Type B pancreatic cell (in vitro differentiated cells): Measurements from ENCODE around the gene ZNF593OS. TPM values are rescaled to one million over a fixed set of nuclear protein-coding genes. Genes with fewer than 3 reads are reported as not detected.

Experiments used
- DNase-seq: peaks from one replicate; pipeline ENCODE4 v3.0.0; 2021; ENCODE audit warnings: mixed read lengths; ENCODE audit not compliant: unreplicated experiment; ENCODE audit errors: extremely low spot score
- H3K27ac Mint-ChIP-seq: 2 replicates; pipeline ENCODE4 v1.8.0; 2021; ENCODE audit warnings: mild to moderate bottlenecking, mixed read lengths
- H3K27me3 Mint-ChIP-seq: 2 replicates; pipeline ENCODE4 v1.8.0; 2021; ENCODE audit warnings: mixed read lengths
- H3K36me3 Mint-ChIP-seq: 2 replicates; pipeline ENCODE4 v1.8.0; 2021; ENCODE audit warnings: mixed read lengths
- H3K4me1 Mint-ChIP-seq: one replicate; pipeline ENCODE4 v1.8.0; 2021; ENCODE audit warnings: mixed read lengths; ENCODE audit not compliant: unreplicated experiment
- H3K4me3 Mint-ChIP-seq: 2 replicates; pipeline ENCODE4 v1.8.0; 2021; ENCODE audit warnings: mild to moderate bottlenecking, mixed read lengths
- H3K9me3 Mint-ChIP-seq: 2 replicates; pipeline ENCODE4 v1.8.0; 2021; ENCODE audit warnings: mixed read lengths
- total RNA-seq: library from RNA; stranded (reverse); gene quantifications from 2 replicates; pipeline ENCODE4 v1.2.1, GENCODE V29; 2021; ENCODE audit warnings: low replicate concordance
- TF ChIP-seq, protein P1 (sequence below): fragments of 200-600 bp; sonication (generic); conservative IDR thresholded peaks from 2 replicates; pipeline ENCODE4 v1.5.0; 2021; ENCODE audit warnings: antibody characterized with exemption, mild to moderate bottlenecking

The ZNF593OS gene
- total RNA-seq, 1 donor from 2014 or later = not detected

DNA sequence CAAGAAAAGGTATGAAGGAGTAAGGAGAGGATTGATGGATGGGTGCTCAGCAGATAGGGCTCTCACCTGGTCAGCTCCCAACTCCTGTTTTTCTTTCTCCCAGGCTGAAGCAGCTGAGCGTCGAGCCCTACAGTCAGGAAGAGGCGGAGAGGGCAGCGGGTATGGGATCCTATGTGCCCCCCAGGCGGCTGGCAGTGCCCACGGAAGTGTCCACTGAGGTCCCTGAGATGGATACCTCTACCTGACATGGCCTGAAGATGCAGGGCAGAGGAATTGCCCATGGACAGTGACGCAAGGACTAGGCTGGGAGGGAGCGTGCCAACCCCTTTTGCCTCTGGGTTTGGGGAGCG lies 1.2 kb downstream of the ZNF593OS start:
- DNase-seq = no peak
- Mint-ChIP-seq H3K27me3 (no peaks in the 10 kb centered on the region), H3K4me3 (peak overlapping the region; percentile 90), H3K27ac (peak overlapping the region; percentile 90), H3K4me1 (peaks cover 16% of the 10 kb centered on the region), H3K9me3 (no peaks in the 10 kb centered on the region), H3K36me3 (no peaks in the 10 kb centered on the region)
- TF ChIP-seq, protein P1, sequence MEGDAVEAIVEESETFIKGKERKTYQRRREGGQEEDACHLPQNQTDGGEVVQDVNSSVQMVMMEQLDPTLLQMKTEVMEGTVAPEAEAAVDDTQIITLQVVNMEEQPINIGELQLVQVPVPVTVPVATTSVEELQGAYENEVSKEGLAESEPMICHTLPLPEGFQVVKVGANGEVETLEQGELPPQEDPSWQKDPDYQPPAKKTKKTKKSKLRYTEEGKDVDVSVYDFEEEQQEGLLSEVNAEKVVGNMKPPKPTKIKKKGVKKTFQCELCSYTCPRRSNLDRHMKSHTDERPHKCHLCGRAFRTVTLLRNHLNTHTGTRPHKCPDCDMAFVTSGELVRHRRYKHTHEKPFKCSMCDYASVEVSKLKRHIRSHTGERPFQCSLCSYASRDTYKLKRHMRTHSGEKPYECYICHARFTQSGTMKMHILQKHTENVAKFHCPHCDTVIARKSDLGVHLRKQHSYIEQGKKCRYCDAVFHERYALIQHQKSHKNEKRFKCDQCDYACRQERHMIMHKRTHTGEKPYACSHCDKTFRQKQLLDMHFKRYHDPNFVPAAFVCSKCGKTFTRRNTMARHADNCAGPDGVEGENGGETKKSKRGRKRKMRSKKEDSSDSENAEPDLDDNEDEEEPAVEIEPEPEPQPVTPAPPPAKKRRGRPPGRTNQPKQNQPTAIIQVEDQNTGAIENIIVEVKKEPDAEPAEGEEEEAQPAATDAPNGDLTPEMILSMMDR = no peak

DNA sequence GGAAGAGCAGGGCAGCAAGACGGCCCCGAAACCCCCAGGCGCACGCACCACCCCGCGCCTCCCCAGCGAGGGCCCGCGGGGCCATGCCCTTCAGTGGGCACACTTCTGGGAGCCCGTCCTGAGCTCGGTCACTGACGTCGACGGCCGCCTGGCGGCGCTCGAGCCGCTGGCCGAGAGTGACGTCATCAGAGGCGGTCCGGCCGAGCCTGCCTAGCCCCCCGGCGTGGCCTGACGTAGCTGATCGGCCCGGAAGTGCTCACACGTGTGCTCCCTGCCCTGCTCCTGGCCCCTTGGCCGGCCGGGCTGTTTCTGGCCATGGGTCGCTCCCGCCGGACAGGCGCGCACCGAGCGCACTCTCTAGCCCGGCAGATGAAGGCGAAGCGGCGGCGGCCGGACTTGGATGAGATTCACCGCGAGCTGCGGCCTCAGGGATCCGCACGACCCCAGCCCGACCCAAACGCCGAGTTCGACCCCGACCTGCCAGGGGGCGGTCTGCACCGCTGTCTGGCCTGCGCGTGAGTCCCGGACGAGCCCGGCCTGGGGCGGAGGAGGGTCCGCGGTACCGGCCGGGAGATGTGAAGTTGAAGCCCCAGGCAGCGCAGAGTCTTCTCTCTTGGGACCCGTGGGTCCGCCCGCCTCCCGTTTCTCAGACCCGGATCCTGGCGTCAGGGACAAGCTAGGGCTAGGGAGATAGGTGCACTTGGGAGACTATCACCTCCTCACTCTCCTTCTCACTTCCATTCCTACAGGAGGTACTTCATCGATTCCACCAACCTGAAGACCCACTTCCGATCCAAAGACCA lies 1.8 kb downstream of the ZNF593OS start, which contains the start of gene ZNF593:
ZNF593 (plus strand) TSS at position 240 of the 803 bp plus-strand sequence; CDS start at position 316, 76 bp downstream.
- no peaks in the 10 kb centered on the region for H3K27me3 Mint-ChIP-seq
- H3K36me3 Mint-ChIP-seq = no peaks in the 10 kb centered on the region
- peak within 1 kb of the TSS; percentile 90 for H3K27ac Mint-ChIP-seq
- peaks cover 22% of the 10 kb centered on the region for H3K4me1 Mint-ChIP-seq
- TF ChIP-seq, protein P1 = peak; percentile 92
- H3K9me3 Mint-ChIP-seq = no peaks in the 10 kb centered on the region
- peak; percentile 95 for DNase-seq
- H3K4me3 Mint-ChIP-seq = peak within 1 kb of the TSS; percentile 90

DNA sequence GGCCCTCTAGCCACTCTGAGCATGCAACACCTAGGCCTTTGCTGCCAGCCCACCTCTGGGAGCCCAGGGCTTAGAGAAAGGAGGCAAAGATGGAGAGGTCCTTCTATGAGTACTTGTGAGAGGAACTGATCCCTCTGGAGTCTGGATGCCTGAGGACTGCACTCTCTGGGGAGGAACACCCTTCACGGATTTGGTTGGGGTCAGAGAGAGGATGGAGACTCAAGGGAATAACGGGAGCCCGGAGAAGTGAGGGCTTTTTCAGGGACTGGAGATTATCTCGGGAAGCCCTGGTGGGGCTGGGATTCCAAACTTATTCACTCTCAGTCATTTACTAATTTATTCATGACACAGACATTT lies 2.5 kb downstream of the ZNF593OS start:
- TF ChIP-seq, protein P1 = no peak
- Mint-ChIP-seq H3K4me3 (peak overlapping the region; percentile 90), H3K4me1 (peaks cover 26% of the 10 kb centered on the region), H3K9me3 (no peaks in the 10 kb centered on the region), H3K27me3 (no peaks in the 10 kb centered on the region), H3K27ac (peak overlapping the region; percentile 90), H3K36me3 (no peaks in the 10 kb centered on the region)
- DNase-seq = no peak

DNA sequence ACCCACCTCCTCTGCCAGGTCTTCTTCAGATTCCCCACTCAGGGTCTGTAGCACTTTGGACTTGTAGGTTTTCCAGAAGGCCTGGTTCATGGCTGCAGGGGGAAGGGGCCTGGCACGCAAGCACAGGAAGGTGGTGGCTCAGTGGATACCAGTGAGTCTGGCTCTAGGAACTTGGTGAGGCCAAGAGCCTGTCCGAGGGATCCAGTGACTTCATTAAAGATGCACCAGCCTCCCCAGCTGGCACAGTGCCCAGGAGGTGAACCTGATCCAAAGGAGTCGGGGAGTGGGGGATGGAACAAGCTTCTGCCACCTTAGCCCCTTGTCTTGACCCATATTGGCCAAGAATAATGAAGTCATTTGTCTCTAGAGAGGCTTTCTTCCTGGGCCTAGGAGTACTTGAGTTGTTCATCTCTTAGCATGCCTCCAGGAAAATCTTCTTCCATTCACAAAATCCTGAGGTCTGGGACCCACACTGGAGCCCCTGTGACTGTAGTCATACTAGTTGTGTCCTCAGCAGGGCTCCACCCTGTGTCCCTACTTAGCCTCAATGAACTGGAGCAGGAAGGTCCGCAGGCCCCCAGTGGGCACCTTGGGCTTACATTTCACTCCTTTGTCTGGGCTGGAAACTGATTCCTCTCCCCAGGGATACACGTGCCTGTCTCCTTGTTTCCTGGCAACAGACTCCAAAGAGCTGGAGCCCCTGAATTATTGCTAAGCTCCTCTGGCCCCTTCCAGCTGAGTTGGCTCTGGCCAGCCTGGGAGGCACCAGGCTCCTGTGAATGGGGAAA lies 3.0 kb downstream of the ZNF593OS start, which contains the start of gene C1orf232:
C1orf232 (minus strand) TSS at position 554 of the 788 bp plus-strand sequence; CDS start at position 90, 464 bp downstream.
- Mint-ChIP-seq H3K27me3 (no peaks in the 10 kb centered on the region), H3K27ac (peak within 1 kb of the TSS; percentile 90), H3K9me3 (no peaks in the 10 kb centered on the region), H3K4me1 (peaks cover 26% of the 10 kb centered on the region), H3K36me3 (no peaks in the 10 kb centered on the region), H3K4me3 (peak within 1 kb of the TSS; percentile 90)
- no peak for DNase-seq
- TF ChIP-seq, protein P1 = no peak

DNA sequence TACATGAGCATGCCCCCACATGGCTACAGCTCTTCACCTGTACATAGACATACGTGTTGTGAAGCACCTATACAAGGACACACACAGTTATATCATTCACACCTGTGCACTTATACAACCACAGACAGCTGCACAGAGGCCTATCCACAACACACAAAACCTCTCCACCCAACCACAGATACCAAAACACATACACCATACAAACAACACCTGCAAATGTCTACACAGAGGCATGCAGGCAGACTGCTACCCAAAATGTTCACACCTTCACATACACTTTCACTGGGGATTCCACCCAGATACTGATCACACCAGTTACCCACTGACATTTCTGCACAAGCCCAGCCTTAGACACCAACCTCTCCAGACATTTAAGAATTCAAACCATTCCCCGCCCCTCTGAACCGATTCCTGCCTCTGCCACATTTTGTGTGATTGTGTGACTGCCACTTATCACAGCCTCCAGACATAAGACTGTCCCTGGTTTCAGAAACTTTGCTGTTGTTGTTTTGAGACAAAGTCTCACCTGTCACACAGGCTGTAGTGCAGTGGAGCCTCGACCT lies 4.8 kb downstream of the ZNF593OS start:
- peaks cover 31% of the 10 kb centered on the region for H3K4me1 Mint-ChIP-seq
- H3K27me3 Mint-ChIP-seq = peaks cover 5% of the 10 kb centered on the region
- no peaks in the 10 kb centered on the region for H3K9me3 Mint-ChIP-seq

More for the DNA sequence above, 4.8 kb downstream of the ZNF593OS start:
- DNase-seq = no peak
- peak overlapping the region; percentile 1 for H3K27ac Mint-ChIP-seq
- TF ChIP-seq, protein P1 = no peak
- no peaks in the 10 kb centered on the region for H3K36me3 Mint-ChIP-seq
- peak overlapping the region; percentile 8 for H3K4me3 Mint-ChIP-seq
